HG02588 (cell line): ENCODE results near the gene ARPC2.
"Not testable (repeated sequence)": the region's sequence is repeated elsewhere in the genome, so short reads cannot be mapped to it uniquely, and the experiment has no call there.

Experiments used
- ATAC-seq: cut with Tn5 transposase; IDR thresholded peaks from one replicate; pipeline ENCODE4 v1.9.1; 2021; ENCODE audit warnings: mild to moderate bottlenecking, moderate library complexity; ENCODE audit not compliant: unreplicated experiment

Gene ARPC2

DNA sequence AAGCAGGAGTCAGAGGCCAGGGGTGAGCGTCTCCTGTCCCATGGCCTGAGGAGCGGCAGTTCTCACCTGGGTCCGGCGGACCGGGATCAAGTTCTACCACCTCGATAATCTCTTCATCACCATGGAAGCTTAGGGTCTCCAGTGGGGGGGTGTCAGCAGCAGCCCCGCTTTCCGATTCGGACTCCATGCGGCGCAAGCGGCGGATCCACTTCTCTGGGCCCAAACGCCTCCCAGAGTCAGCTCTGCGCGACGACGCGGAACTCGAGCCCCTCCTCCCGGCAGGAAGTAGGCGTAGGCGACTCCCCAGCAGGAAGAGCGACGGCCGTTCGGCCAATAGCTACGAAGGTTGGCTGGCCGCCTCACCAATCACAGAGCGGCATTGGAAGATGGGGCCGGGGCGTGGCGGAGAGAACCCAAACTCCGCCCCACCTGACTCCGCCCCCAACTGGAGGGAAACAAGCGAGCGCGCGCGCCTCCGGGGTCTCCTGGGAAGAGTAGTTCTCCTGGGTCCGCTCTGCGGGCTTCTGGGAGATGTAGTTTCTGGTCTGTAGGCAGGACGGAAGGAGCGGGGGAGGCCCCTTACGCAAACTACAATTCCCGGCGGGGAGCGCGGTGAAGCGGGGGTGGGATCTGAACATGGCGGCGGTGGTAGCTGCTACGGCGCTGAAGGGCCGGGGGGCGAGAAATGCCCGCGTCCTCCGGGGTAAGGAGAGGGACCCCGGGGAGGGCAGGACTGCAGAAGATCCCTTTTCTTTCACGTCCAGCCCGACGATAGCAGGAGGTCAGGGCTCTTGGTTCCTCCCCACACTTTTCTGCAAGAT is 53.1 kb downstream of the ARPC2 start, which contains the start of the genes AAMP and PNKD:
TSS of gene AAMP (minus strand) at position 238 of the 821 bp plus-strand sequence. CDS start at position 187, 51 bp downstream.
TSS of gene PNKD (plus strand) at position 620 of the 821 bp plus-strand sequence. CDS start at position 637, 17 bp downstream.
- ATAC-seq, result peak; percentile 85

DNA sequence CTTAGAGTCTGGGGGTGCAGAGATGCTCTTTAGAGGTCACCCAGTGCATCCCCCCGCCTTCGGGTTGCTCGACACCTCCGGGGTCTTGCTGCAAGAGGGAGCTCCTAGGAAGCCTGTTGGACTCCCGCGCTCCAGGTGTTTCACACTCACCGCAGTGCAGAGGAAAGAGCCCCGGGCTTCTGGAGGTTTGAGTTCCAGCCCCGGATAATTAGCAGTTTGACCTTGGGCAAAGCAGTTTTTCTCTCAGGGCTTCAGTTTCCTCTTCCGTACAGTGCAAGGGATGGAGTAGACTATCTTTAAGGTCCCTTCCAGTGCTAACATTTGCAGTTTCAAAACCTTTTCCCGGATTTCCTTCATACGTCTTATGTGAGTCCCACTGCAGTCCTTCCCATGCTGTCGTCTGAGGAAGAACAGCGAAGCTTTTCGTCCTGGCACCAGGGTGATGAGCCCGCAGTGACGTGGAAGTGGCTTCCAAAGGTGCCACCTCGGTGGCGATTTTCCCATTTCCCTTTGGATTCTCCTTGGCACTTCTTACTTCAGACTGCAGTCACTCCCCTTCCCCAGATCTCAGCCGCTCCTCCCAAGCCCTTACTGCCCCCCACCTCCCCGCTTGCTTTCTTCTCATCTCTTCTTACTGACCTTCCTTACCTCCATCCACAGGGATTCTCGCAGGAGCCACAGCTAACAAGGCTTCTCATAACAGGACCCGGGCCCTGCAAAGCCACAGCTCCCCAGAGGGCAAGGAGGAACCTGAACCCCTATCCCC is 53.9 kb downstream of the ARPC2 start:
- no peak for ATAC-seq

DNA sequence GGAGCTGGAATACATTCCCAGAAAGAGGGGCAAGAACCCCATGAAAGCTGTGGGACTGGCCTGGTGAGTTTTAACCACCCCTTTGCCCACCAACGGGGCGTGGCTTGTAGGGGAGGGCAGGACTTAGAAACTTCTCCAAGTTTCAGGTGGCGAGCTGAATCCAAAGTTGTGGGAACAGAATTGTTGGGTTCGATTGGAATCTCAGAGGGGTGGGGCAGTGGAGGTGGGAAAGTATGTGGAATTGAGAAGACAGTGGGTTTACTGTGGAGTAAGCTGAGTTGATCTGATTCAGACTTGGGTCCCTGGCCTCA is 54.5 kb downstream of the ARPC2 start:
- no peak for ATAC-seq

DNA sequence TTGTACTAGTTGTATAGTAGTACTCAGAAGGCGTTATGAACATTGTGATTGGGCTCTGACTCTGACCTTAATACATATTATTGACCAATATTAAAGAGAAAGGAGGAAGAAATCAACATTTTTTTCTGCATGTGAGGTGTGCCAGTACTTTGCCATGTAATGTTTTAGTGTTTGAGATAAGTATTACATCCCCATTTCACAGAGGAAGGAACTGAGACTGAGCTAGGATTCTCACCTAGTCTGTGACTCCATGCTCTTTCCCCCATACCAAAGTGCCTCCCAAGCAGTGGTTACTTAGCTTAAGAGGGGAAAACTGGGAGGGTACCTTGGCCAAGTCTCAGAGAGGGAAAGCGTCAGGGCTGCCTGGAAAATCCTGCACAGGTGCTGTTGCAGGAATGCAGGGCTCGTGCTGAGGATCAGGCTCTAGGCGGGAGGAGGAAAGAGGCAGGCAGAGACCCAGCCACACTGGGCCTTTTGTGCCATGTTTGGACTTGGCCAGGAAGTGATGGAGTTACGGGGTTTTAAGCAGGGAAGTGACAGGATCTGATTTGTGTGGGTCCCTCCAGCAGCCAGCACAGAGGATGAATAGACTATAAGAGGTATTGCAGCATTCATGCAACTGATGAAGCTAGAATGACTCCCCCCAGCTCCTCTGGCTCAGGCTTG is 55.0 kb downstream of the ARPC2 start:
- ATAC-seq, result no peak

DNA sequence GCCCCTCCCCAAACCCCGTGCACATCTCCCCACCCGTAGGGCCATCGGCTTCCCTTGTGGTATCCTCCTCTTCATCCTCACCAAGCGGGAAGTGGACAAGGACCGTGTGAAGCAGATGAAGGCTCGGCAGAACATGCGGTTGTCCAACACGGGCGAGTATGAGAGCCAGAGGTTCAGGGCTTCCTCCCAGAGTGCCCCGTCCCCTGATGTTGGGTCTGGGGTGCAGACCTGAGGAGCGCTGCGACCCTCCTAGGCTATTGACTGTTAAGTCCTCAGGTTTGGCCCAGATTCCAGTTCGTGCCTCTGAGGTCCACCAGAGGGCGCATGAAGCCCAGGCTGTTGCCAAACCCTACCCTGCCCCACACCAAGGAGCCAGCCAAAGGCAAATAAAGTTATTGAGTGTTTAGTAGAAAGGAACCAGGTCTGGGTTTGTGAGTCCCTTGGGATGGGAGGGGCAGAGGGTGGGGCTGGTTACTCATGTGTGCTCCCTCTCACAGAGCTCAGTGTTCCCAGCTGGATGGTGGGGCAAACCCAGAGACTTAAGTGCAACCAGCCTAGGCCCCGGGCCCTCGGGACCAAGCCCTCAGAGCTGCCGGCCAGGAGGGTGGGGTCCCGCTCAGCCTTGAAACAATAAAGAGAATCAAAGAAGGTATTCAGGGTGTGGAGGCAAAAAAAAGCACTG is 55.7 kb downstream of the ARPC2 start:
- peak; percentile 21 for ATAC-seq

DNA sequence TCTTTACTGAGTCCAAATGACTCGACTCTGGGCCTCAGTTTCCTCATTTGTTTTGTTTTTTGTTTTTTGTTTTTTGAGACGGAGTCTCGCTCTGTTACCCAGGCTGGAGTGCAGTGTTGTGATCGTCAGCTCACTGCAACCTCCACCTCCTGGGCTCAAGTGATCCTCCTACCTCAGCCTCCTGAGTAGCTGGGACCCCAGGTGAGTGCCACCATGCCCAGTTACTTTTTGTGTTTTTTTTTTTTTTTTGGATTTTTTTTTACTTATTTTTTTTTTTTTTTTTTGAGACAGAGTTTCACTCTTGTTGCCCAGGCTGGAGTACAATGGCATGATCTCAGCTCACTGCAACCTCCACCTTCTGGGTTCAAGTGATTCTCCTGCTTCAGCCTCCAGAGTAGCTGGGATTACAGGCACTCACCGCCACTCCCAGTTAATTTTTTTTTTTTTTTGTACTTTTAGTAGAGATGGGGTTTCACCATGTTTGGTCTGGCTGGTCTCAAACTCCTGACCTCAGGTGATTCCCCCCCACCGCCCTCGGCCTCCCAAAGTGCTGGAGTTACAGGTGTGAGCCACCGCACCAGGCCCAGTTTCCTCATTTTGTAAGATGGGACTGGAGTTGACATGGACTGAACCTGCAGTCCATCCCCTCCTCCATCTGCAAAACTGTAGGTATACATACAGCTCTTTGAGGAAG is 56.4 kb downstream of the ARPC2 start:
- ATAC-seq, result not testable (repeated sequence)

DNA sequence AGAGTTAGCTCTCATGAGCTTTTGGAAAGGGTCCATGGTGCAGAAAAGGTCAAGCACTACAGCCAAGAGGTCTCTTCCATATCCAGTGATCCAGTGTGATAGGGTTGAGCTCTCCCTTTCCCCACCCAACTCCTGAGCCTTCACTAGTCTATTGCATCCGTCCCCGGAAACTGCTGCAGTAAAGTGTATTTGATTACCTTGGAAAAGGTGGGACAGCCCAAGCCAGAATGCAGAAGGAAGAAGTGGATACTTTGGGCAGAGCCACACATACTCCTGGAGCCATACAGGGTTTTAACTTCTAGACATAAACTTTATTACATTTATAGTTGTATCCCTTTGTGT is 56.9 kb downstream of the ARPC2 start:
- no peak for ATAC-seq

DNA sequence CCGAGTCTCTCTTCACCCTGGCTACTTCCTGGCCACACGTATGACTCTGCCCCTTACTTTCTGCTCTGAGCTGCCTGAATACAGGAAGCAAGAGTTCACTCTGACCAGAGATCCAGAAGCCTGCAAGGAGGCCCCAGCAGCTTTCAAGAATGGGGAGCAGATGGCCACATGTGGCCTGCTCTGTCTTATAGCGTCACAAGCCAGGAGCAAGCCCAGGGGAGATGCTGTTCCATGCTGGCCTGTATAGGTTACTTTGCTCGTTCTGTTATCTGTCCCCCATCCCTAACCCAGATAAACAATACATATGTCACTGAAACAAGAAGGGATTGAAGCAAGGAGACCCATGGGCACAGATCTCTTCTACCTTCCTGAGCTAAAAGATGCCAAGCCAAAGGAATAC is 57.6 kb downstream of the ARPC2 start:
- no peak for ATAC-seq

DNA sequence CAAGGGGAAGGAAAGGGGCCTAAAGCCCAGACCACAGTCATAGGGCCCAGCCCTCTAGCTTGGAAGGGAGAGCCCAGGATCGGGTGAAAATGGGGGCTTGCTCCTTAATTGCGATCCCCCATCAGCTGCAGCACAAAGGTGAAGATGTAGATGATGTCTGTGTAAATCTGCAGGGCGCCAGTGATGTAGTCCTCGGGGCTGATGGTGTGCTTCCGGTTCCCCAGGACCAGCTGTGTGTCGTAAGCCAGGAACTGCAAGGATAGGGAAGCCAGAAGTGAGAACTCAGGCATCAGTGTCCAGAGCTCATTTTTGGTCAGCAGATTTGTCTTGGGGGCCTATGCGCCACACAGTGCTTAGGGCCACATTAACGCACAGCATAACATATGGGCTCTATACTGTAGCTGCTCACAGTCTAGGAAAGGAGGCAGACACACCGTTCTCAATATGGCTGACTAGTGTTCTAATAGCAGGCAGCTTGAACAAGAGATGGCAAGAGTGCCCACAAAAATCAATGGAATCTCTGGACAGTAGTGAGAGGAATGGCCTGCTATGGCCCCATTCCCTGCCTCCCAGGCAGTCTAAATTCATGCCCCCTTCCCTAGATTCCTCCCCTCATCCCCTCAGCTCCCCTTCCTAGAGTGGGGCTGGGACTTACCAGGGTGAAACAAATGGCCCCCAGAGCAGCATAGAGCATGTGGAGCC is 58.5 kb downstream of the ARPC2 start:
- ATAC-seq, result no peak

DNA sequence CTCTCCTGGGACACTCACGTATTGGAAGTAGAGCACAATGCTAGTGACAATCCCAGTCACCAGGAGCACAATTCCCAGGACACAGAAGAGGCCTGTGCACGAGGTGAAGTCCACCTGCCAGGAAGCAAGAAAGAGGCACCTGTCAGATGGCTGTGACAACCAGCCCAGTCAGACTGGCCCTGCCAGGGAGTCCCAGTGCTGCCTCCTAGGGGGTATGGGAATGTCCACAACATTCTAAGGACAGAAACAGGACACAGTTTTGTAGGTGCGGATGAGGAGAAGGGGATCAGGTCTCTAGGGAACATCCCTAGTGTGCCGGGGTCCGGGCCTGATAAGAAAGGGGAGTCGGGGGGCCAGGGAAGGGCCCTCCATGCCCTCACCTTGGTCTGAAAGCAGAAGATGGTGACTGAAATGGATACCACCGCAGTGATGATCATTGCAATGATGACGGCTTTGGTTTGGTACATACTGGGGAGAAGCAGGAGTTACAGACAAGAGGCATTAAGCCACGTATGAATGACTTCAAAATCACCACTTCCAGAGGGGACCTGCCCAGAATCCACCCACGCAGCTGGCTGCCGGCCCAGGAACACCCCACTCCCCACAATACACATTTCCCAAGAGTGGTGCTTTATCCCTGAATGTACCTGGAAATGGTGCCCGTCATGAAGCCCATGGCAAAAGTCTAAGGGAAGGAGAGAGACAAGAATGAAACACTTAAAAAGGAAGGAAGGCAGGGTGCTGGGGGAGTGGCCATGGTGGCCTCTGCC is 60.2 kb downstream of the ARPC2 start:
- ATAC-seq, result no peak

DNA sequence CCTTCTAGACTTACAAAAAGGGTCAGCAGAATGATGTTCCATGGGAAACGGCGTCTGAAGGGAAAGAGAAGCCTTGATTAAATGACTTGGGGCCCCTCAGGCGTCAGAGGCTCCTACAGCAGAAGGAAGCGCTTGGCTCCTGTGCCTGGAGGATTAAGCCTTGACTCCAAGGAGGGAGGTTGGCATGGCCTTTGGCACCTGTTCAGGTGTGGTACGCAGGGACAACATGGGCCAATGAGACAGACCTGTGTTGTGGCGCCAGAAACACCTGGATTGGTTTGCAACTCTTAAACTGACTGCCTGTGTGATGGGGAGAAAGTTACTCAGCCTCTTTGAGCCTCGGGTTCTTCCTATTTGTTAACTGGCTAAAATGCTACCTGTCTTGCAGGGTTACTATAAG is 60.9 kb downstream of the ARPC2 start:
- ATAC-seq, result no peak

DNA sequence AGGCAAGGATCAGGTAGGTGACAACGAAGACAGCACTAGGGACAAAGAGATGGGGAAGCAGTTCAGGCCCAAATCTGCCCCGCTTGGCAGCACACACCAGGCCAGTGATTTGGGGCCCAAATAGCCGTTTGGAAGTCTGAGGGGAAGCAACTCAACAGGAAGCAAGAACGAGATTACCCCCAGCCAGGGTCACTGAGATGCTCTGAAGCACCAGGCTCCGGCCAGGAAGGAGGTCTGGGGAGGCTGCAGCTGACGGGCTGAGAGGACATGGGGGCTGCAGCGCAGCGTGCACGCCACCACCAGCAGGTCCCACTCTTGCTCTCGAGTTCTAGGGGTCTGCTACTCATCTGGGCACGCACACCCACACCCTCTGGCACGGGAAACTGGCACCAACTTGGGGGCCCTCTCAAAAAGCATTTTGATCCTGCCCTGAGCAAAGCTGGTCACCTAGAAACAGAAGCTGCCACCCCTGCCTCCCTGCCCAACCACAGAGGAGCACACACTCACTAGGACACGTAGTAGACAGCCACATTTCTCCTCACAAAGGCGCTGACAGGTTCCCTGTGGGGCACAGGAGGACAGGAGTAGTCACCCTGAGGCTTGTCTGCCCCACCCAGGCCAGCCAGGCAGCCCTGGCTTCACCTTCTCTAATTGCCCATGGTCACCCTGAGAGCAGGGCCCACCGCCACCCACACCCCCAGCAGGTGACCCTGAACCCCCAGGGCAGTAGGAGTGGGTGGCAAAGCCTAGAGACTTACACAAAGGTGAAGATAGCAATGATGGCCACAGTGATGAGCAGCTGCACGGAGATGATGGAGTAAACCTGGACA is 61.8 kb downstream of the ARPC2 start:
- ATAC-seq, result no peak

DNA sequence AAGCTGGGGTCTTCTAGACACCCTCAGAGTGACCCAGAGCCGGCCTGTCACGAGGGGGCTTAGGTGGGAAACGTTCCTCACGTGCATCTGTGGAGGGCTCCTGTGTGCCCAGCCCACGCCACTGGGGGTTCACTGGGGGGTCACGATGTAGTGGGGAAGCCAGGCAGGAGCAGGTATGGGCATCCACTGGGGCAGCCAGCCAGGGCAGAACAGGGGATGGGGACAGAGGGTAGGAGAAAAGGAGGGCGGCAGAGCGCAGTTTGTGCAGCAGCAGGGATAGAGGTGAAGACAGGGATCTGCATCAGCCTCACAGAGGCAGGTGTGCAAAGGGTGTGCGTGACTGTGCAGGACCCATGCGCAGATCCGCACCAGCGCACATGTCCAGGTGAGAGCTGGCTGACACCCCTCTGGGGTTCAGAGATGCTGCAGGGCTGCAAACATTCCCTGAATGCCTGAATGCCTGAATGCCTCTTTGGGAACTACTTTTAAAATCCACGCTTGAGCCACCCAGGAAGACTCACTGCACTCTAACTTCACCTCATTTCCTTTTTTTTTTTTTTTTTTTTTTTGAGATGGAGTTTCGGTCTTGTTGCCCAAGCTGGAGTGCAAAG is 63.4 kb downstream of the ARPC2 start:
- no peak for ATAC-seq

DNA sequence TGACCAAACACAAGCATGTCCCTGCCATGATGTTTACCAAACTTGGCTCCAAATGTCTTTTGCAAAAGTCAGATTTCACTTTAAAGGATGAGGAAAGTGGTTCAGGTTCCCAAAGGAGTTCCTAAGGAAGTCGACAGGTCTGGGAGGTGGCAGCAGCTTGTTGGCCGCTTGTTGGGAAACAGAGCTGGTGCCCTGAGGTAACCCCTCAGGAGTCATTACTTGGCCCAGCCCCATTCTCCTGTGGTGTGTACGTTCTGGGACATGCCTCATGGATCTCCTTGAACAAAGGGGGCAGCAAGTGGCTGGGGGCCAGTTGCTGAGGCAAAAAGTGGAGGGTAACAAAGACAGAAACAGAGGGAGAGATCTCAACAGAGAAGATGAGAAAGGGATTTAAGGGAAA is 64.5 kb downstream of the ARPC2 start:
- ATAC-seq, result no peak

DNA sequence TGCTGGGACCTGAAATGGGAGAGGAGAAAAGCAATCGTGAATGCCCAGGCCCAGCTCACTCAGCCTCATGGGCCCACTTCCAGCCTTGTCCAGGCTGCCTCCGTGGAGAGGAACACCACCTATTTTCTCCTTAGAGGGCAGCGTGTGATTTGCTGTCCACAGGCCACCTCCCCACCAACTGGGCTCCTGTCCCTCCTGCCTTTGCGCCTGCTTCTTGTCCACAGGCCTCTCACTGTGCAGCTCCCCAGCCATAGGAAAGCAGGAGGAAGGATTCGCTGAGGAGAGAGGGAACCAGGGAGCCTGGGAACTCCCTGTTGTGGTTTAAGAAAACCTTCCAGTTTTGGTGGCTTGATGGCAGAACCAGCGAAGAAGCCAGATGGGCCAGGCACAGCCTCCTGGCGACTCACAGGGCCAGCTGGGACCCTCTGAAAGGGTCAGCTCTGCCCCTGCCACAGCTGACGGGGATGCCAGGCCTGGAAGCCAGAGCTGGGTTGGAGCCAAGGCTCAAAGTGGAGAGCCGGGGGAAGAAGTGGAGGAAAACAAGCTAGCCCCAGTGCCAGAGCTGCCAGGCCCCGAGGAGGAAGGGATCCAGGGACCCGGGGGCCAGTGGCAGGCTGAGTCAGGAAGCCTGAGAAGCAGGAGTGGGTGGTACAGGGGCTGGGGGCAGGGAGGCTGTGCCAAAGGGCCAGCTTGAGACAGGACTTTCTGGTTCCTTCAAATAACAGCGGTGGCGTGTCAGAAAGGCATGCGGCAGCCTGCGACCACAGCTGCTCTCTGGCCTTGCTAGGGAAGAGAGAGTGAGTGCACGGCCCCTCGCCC is 65.4 kb downstream of the ARPC2 start:
- ATAC-seq, result no peak

DNA sequence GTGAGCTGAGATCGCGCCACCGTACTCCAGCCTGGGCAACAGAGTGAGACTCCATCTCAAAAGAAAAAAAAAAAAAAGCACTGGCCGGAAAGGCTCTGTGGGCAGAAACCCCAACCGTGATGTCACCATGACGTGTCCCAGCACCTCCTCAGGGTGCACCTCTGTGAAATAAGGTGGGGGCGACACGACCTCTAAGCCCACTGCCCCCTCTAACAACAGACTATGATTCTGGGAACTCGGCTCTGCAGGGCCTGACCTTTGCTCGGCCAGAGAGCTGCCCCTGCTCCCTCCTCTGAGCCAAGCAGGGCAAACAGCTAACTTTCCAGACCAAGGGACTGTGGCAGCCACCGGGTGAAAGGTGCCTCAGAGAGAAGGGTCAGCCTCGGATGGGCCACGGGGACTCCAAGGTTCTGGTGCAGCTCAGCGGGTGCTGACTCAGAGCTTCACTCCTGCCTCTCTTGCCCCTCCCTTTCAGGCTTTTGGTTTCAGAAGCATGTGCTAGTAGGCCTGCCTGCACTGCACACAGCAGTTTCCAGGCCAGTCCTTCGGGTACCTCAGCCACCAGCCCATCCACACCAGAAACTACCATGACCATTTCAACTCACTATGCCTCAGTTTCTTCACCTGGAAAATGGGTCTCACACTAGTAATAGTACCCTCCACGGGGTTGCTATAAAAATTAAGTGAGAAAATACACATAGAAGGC is 67.3 kb downstream of the ARPC2 start:
- ATAC-seq, result no peak

DNA sequence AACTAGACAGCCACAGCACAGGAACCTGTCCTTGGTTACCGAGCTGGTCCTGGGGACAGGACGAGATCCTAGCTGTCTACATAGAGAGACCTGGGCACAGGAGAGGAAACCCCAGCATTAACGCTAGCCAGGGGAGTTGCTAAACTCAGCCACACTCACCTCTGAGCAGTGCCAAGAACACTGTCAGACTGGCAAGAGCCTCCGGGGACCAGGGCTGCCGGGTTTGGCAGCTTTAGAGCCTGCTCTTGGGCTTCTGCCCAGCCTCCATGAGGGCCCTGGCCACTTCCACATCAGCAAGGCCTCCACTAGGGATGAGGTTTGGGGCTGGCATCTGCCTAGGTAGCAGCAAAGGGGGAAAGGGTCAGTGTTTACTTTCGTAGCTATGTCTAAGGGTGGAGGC is 68.6 kb downstream of the ARPC2 start:
- no peak for ATAC-seq
